Lower leg skin (tissue), 4 donors: ENCODE results near the gene SLC12A4. TPM values are rescaled to one million over a fixed set of nuclear protein-coding genes. Genes with fewer than 3 reads are reported as not detected.

Source experiments
- DNase-seq, 2 donors: peaks; one replicate each; pipeline ENCODE4 v3.0.0-alpha.2; 2019; ENCODE audit warnings: low spot score in 2 of 2
- H3K4me3 ChIP-seq: fragments of 200-600 bp; sonication (generic); 2 replicates; pipeline ENCODE4 v1.5.1; 2017; ENCODE audit warnings: mild to moderate bottlenecking, low read depth; ENCODE audit not compliant: poor library complexity, severe bottlenecking
- POLR2A ChIP-seq, 2 donors: fragments of 450-650 bp; IDR thresholded peaks; one replicate each; pipeline ENCODE4 v1.6.1; 2016 to 2017; ENCODE audit warnings: antibody characterized with exemption in 2 of 2, mild to moderate bottlenecking in 1 of 2, moderate library complexity in 1 of 2
- WGBS, 2 donors: methylation state at CpG; one replicate each; pipeline ENCODE4 v1.1.5; 2018; 5-methylcytosine and 5-hydroxymethylcytosine counted together
- intact Hi-C: fragments of 100-400 bp; cut with DNase I; formaldehyde crosslinking; loops from one replicate; pipeline ENCODE4 v1.15.0; 2023; ENCODE audit warnings: low total_unique reads
- total RNA-seq, 4 donors: library from RNA; depleted of rRNA; stranded (reverse); fragments of >200 nt; gene quantifications; one replicate each; pipeline ENCODE4 v1.1.0, GENCODE V29; 2016
- TF ChIP-seq, protein P1 (sequence below), 3 donors: fragments of 450-650 bp; IDR thresholded peaks; one replicate each; pipeline ENCODE4 v1.5.1; 2016; ENCODE audit warnings: antibody characterized with exemption in 3 of 3, mild to moderate bottlenecking in 3 of 3, moderate library complexity in 2 of 3

The SLC12A4 gene
- total RNA-seq, 4 donors from 2014 or later, result 31.3 to 74.1 (median 50.9) TPM

DNA sequence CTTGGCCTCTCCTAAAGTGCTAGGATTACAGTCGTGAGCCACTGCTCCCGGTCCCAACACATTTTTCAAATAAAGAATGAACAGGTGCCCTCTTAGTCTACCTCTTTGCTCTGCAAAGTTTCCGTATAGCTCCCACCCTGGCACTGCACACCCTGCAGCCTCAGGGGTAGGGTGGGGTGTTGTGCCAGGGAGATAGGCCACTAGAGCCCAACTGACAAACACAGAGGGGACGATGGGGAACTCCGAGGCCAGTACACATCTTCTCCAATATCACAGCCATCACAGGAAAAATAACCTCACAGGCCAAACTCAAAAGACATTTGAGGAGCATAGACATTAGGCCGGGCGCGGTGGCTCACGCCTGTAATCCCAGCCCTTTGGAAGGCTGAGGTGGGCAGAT is 2.7 kb upstream of the SLC12A4 start:
- WGBS, 2 donors, result 91 to 95% methylated on average over 9 of the region's 9 CpGs
- DNase-seq, result no peak
- TF ChIP-seq, protein P1, sequence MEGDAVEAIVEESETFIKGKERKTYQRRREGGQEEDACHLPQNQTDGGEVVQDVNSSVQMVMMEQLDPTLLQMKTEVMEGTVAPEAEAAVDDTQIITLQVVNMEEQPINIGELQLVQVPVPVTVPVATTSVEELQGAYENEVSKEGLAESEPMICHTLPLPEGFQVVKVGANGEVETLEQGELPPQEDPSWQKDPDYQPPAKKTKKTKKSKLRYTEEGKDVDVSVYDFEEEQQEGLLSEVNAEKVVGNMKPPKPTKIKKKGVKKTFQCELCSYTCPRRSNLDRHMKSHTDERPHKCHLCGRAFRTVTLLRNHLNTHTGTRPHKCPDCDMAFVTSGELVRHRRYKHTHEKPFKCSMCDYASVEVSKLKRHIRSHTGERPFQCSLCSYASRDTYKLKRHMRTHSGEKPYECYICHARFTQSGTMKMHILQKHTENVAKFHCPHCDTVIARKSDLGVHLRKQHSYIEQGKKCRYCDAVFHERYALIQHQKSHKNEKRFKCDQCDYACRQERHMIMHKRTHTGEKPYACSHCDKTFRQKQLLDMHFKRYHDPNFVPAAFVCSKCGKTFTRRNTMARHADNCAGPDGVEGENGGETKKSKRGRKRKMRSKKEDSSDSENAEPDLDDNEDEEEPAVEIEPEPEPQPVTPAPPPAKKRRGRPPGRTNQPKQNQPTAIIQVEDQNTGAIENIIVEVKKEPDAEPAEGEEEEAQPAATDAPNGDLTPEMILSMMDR (IDR thresholded peaks at IDR 0.05), result no peak
- TF ChIP-seq POLR2A (IDR thresholded peaks at IDR 0.05), result no peak
- no peak overlapping the region for H3K4me3 ChIP-seq
- intact Hi-C loops, result no loop called here

DNA sequence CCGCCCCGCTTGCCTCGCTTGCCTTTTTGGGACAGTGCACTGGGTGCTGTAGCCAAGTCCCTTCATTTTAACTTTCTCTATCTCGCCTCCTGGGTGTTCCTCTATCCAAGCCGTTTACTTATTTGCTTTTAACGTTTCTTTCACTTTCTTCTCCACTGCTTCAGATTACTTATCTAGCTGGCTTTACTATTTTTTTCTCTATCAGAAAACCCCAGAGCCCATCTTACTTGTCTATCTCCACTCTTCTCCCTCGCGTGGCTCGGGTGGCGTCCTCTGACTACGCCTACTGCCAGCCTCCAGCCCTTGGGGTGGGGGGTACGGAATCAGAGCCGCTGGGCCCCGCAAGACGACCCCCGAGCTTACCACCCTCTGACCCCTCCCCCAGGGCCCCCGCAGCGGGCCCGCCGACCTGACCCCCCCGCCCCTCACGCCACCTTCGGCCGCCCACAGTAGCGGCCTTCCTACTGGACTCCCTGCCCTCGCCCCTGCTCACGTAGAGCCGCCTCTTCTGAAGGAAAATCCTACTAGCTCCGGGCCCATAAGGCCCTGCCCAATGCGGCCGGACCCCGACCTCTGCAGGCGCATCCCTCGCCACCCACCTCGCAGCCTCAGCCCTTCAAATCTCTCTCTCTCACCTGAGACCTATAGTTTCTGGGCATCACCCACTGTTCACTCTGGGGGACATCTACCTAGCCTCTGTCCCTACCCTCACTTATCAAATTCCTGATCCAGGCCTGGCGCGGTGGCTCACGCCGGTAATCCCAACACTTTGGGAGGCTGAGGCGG is 1.0 kb upstream of the SLC12A4 start:
- WGBS, 2 donors, result 38 to 50% methylated on average over 30 to 35 of the region's 40 CpGs
- TF ChIP-seq, protein P1 (IDR thresholded peaks at IDR 0.05), result no peak
- TF ChIP-seq POLR2A (IDR thresholded peaks at IDR 0.05), result no peak
- peak overlapping the region; percentile 53 for H3K4me3 ChIP-seq
- no peak for DNase-seq
- intact Hi-C loops, result no loop called here

DNA sequence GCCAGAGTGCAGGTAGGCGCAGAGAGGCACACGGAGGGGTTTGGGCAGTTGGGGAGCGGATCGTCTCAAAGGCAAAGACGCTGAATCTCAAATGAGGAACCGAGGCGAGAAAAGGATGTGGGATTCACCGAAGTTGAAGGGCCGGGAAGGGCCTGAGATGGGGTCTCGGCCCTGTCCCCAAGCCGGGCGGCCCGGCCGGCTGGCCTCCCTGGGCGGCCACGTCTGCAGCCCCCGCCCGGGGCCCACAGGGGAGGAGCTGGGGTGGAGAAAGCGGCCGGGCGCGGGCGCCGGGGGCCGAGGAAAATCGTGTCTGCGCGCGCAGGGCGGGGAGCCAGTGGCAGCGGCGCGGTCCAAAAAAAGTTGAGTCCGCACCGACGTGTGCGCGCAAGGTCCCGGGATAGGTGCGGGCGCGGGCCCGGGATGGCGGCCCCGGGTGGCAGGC is 458 bp downstream of the SLC12A4 start:
- TF ChIP-seq POLR2A (IDR thresholded peaks at IDR 0.05), result no peak
- TF ChIP-seq, protein P1 (IDR thresholded peaks at IDR 0.05), result no peak
- WGBS, 2 donors, result 0 to 1% methylated on average over 15 to 29 of the region's 45 CpGs
- no peak for DNase-seq
- intact Hi-C loops, result no loop called here
- peak overlapping the region; percentile 53 for H3K4me3 ChIP-seq

DNA sequence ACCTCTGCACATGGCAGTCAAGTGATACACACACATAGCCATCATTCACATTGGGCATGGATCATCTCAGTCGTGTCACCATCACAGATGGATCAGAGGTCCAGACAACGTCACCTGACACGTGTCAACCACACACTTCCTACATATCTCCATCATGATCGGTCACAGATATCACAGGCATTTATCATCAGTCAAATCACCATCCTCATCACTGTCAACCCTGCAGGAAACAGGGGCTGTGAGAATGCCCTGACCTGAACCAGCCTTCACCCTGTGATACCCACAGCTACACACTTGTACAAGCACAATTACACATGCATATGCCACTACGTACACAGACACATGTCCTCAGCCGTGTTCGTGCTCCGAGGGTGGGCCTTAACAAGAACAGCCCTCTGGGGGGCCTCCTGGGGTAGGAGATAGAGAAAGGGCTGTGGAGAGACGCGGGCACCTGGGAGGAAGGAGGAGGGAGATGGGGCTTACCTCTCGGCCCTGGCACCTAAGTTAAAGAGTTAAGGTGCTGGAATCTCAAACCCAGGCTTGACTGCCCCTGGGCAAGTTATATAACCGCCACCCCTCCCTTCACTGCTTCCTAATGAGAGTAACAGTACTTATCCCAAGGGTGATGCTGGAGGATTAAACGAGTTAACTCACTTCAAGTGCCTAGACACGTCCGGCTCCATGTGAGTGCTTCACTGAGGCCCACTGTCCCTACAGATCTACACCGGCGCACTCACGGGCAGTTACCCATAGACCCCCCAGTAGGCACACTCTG is 1.1 kb downstream of the SLC12A4 start:
- DNase-seq, result no peak
- peak overlapping the region; percentile 53 for H3K4me3 ChIP-seq
- TF ChIP-seq, protein P1 (IDR thresholded peaks at IDR 0.05), result no peak
- no peak for TF ChIP-seq POLR2A (IDR thresholded peaks at IDR 0.05)
- intact Hi-C loops, result no loop called here
- 9 to 12% methylated on average over 18 of the region's 18 CpGs for WGBS, 2 donors

DNA sequence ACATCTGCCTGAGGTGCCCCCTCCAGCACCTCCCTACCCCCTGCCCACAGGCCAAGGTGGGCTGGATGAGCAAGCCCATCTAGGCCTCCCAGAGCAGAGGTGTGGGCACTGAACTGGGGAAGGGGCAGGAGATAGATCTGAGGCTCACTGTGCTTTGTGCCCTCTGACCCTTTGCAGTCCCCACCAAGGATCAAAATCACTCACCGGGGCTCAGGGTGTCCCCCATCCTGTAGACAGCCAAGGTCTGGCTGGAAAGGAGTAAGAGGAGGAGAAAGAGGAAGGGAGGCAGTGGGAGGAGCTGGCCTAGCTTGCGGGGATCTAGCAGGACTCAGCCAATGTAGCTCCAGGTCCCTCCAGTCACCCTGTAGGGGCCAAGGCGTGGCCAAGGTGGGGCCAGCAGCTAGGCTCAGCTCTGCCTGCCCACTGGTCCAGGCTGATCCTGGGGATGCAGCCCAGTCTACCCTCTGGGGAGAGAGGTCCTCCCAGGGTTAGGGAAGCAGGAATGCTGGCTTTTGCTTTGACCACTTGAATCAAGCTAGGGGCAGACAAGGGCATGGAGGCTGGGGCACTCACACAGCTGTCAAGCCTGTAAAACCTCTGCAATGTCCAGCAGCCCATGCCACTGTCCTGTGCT is 1.8 kb downstream of the SLC12A4 start:
- TF ChIP-seq, protein P1 (IDR thresholded peaks at IDR 0.05), result no peak
- TF ChIP-seq POLR2A (IDR thresholded peaks at IDR 0.05), result no peak
- 15 to 42% methylated on average over 3 of the region's 3 CpGs for WGBS, 2 donors
- intact Hi-C loops, result no loop called here
- H3K4me3 ChIP-seq, result no peak overlapping the region
- no peak for DNase-seq
